ENCODE measurements around the gene CALCOCO1. TPM values are rescaled to one million over a fixed set of nuclear protein-coding genes. Genes with fewer than 3 reads are reported as not detected.

CALCOCO1 gene
- total and polyA plus RNA-seq, 2 of the 13 experiments (the other 11 are each of a cell fraction or from before 2014, with no cell fraction given), result 7.7 to 47.7 TPM

- TF ChIP-seq ZNF430 (CRISPR knock-in tag; IDR thresholded peaks at IDR 0.05), result no peak; the same call in 1 of the 2 replicates
- TF ChIP-seq ZNF703 (CRISPR knock-in tag; IDR thresholded peaks at IDR 0.05; ENCODE audit: borderline replicate concordance), result no peak
- TF ChIP-seq ETV5 (CRISPR knock-in tag; IDR thresholded peaks at IDR 0.05; ENCODE audit: borderline replicate concordance), result peak; percentile 40; the same call in 1 of the 2 replicates
- peak; percentile 69 for TF ChIP-seq TEAD3 (CRISPR knock-in tag; optimal IDR thresholded peaks at IDR 0.05; ENCODE audit: borderline replicate concordance)
- 0 out of 2 replicates have a peak, but pooled peaks have one; percentile 15 for TF ChIP-seq YEATS4 (CRISPR knock-in tag; IDR thresholded peaks at IDR 0.05; ENCODE audit: borderline replicate concordance)
- TF ChIP-seq PCBP2 (optimal IDR thresholded peaks at IDR 0.05; ENCODE audit: low read depth, low read length, poor library complexity, severe bottlenecking), result no peak
- TF ChIP-seq HNRNPH1 (optimal IDR thresholded peaks at IDR 0.05; ENCODE audit: low read depth, low read length), result no peak
- peak; percentile 89 for TF ChIP-seq GATAD2A (CRISPR knock-in tag; IDR thresholded peaks at IDR 0.05)
- no peak for TF ChIP-seq ZNF776 (CRISPR knock-in tag; IDR thresholded peaks at IDR 0.05)
- TF ChIP-seq IRF1 (CRISPR knock-in tag; IDR thresholded peaks at IDR 0.05; ENCODE audit: low read depth), result no peak
- TF ChIP-seq NCOR1 (IDR thresholded peaks at IDR 0.05; ENCODE audit: borderline replicate concordance, low read length), result peak; percentile 71; the same call in 1 of the 2 replicates
- no peak for TF ChIP-seq ZNF619 (CRISPR knock-in tag; IDR thresholded peaks at IDR 0.05)
- TF ChIP-seq RFX3 (CRISPR knock-in tag; IDR thresholded peaks at IDR 0.05), result no peak
- TF ChIP-seq ZFAT (CRISPR knock-in tag; conservative IDR thresholded peaks at IDR 0.05), result no peak
- TF ChIP-seq, protein P1, sequence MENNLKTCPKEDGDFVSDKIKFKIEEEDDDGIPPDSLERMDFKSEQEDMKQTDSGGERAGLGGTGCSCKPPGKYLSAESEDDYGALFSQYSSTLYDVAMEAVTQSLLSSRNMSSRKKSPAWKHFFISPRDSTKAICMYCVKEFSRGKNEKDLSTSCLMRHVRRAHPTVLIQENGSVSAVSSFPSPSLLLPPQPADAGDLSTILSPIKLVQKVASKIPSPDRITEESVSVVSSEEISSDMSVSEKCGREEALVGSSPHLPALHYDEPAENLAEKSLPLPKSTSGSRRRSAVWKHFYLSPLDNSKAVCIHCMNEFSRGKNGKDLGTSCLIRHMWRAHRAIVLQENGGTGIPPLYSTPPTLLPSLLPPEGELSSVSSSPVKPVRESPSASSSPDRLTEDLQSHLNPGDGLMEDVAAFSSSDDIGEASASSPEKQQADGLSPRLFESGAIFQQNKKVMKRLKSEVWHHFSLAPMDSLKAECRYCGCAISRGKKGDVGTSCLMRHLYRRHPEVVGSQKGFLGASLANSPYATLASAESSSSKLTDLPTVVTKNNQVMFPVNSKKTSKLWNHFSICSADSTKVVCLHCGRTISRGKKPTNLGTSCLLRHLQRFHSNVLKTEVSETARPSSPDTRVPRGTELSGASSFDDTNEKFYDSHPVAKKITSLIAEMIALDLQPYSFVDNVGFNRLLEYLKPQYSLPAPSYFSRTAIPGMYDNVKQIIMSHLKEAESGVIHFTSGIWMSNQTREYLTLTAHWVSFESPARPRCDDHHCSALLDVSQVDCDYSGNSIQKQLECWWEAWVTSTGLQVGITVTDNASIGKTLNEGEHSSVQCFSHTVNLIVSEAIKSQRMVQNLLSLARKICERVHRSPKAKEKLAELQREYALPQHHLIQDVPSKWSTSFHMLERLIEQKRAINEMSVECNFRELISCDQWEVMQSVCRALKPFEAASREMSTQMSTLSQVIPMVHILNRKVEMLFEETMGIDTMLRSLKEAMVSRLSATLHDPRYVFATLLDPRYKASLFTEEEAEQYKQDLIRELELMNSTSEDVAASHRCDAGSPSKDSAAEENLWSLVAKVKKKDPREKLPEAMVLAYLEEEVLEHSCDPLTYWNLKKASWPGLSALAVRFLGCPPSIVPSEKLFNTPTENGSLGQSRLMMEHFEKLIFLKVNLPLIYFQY (CRISPR knock-in tag; IDR thresholded peaks at IDR 0.05; ENCODE audit: borderline replicate concordance), result no peak
- TF ChIP-seq ZKSCAN8 (CRISPR knock-in tag; IDR thresholded peaks at IDR 0.05; ENCODE audit: borderline replicate concordance), result peak; percentile 76; the same call in 1 of the 2 replicates
- TF ChIP-seq ZSCAN20 (CRISPR knock-in tag; IDR thresholded peaks at IDR 0.05; ENCODE audit: borderline replicate concordance), result no peak
- TF ChIP-seq CREB1 (IDR thresholded peaks at IDR 0.05), result no peak
- TF ChIP-seq CREB1 (CRISPR knock-in tag; IDR thresholded peaks at IDR 0.05), result no peak; the same call in 1 of the 2 replicates
- no peak for TF ChIP-seq PRDM4 (CRISPR knock-in tag; IDR thresholded peaks at IDR 0.05; ENCODE audit: borderline replicate concordance)
- TF ChIP-seq ZNF598 (CRISPR knock-in tag; IDR thresholded peaks at IDR 0.05; ENCODE audit: borderline replicate concordance), result no peak
- TF ChIP-seq, protein P2, sequence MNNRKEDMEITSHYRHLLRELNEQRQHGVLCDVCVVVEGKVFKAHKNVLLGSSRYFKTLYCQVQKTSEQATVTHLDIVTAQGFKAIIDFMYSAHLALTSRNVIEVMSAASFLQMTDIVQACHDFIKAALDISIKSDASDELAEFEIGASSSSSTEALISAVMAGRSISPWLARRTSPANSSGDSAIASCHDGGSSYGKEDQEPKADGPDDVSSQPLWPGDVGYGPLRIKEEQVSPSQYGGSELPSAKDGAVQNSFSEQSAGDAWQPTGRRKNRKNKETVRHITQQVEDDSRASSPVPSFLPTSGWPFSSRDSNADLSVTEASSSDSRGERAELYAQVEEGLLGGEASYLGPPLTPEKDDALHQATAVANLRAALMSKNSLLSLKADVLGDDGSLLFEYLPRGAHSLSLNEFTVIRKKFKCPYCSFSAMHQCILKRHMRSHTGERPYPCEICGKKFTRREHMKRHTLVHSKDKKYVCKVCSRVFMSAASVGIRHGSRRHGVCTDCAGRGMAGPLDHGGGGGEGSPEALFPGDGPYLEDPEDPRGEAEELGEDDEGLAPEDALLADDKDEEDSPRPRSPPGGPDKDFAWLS (CRISPR knock-in tag; IDR thresholded peaks at IDR 0.05; ENCODE audit: borderline replicate concordance), result no peak
These were observed 68.2 kb downstream of the CALCOCO1 start (continued) for GRCh38 chr12:53659011-53659551.

Measured in HepG2 (cell line).